ENCODE data around the gene TARS3.

GRCh38 chr15:101727186-101727585 lies 2.9 kb upstream of the TARS3 start:
- TF ChIP-seq, protein P1, sequence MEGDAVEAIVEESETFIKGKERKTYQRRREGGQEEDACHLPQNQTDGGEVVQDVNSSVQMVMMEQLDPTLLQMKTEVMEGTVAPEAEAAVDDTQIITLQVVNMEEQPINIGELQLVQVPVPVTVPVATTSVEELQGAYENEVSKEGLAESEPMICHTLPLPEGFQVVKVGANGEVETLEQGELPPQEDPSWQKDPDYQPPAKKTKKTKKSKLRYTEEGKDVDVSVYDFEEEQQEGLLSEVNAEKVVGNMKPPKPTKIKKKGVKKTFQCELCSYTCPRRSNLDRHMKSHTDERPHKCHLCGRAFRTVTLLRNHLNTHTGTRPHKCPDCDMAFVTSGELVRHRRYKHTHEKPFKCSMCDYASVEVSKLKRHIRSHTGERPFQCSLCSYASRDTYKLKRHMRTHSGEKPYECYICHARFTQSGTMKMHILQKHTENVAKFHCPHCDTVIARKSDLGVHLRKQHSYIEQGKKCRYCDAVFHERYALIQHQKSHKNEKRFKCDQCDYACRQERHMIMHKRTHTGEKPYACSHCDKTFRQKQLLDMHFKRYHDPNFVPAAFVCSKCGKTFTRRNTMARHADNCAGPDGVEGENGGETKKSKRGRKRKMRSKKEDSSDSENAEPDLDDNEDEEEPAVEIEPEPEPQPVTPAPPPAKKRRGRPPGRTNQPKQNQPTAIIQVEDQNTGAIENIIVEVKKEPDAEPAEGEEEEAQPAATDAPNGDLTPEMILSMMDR (IDR thresholded peaks at IDR 0.05), result no peak
- TF ChIP-seq PHF8 (IDR thresholded peaks at IDR 0.05; ENCODE audit: borderline replicate concordance, low read depth) (no peak), POLR2A (IDR thresholded peaks at IDR 0.05; ENCODE audit: low read length) (no peak), CEBPB (IDR thresholded peaks at IDR 0.05) (no peak), BCL3 (IDR thresholded peaks at IDR 0.05) (no peak), EP300 (IDR thresholded peaks at IDR 0.05) (no peak)

All from A549 (cell line).